ENCODE measurements around the gene MEI1.

The MEI1 gene

GRCh38 chr22:41841085-41841712 is 141.9 kb downstream of the MEI1 start:
- DNase-seq (ENCODE audit: low spot score): no peak
- no peak for TF ChIP-seq CTCF (IDR thresholded peaks at IDR 0.05; ENCODE audit: borderline replicate concordance, control extremely low read depth, extremely low read depth, insufficient read depth, missing control alignments)
- in situ Hi-C loops (cut with MboI; ENCODE audit: low sequenced_read_pairs, unreplicated experiment): no loop called here

- DNase-seq (ENCODE audit: low spot score): no peak
- in situ Hi-C loops (cut with MboI; ENCODE audit: low sequenced_read_pairs, unreplicated experiment): no loop called here
- no peak for TF ChIP-seq CTCF (IDR thresholded peaks at IDR 0.05; ENCODE audit: borderline replicate concordance, control extremely low read depth, extremely low read depth, insufficient read depth, missing control alignments)
Observed at GRCh38 chr22:41842996-41843970, 144.0 kb downstream of the MEI1 start.

GRCh38 chr22:41844036-41844435 is 144.7 kb downstream of the MEI1 start:
- TF ChIP-seq CTCF (IDR thresholded peaks at IDR 0.05; ENCODE audit: borderline replicate concordance, control extremely low read depth, extremely low read depth, insufficient read depth, missing control alignments): no peak
- no peak for DNase-seq (ENCODE audit: low spot score)
- in situ Hi-C loops (cut with MboI; ENCODE audit: low sequenced_read_pairs, unreplicated experiment): no loop called here

GRCh38 chr22:41844513-41844912 is 145.2 kb downstream of the MEI1 start:
- in situ Hi-C loops (cut with MboI; ENCODE audit: low sequenced_read_pairs, unreplicated experiment): no loop called here
- TF ChIP-seq CTCF (IDR thresholded peaks at IDR 0.05; ENCODE audit: borderline replicate concordance, control extremely low read depth, extremely low read depth, insufficient read depth, missing control alignments): no peak
- DNase-seq (ENCODE audit: low spot score): no peak

GRCh38 chr22:41845380-41846267 is 146.3 kb downstream of the MEI1 start:
- in situ Hi-C loops (cut with MboI; ENCODE audit: low sequenced_read_pairs, unreplicated experiment): no loop called here
- no peak for DNase-seq (ENCODE audit: low spot score)
- no peak for TF ChIP-seq CTCF (IDR thresholded peaks at IDR 0.05; ENCODE audit: borderline replicate concordance, control extremely low read depth, extremely low read depth, insufficient read depth, missing control alignments)

All from GM13976 (cell line).